ENCODE data around the gene PAF1.

PAF1 gene

DNA sequence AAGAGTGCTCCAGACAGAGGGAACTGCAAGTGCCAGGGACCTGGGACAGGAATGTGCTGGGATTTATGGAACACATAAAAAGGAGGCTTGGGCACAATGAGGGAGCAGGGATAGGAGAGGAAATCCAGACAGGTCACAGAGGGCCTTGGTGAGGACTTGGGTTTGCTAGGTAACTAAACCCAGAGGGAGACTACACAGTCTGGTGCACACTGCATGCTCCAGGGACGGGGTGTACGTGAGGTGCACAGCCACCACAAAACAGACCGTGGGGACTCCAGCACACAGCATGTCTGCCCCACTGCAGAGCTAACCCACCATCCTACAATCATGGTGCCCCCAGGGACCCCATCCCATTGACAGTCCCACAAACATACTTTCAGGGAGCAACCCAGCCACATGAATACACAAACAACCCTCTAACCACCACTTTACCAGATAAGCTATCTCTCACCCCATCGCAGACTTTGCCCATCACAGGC is 10.2 kb upstream of the PAF1 start:
- DNase-seq (ENCODE audit: low spot score): no peak
- in situ Hi-C loops (cut with MboI; ENCODE audit: low pct_unique_long_range_greater_than_20kb, low sequenced_read_pairs, unreplicated experiment): no loop called here
- TF ChIP-seq, protein P1, sequence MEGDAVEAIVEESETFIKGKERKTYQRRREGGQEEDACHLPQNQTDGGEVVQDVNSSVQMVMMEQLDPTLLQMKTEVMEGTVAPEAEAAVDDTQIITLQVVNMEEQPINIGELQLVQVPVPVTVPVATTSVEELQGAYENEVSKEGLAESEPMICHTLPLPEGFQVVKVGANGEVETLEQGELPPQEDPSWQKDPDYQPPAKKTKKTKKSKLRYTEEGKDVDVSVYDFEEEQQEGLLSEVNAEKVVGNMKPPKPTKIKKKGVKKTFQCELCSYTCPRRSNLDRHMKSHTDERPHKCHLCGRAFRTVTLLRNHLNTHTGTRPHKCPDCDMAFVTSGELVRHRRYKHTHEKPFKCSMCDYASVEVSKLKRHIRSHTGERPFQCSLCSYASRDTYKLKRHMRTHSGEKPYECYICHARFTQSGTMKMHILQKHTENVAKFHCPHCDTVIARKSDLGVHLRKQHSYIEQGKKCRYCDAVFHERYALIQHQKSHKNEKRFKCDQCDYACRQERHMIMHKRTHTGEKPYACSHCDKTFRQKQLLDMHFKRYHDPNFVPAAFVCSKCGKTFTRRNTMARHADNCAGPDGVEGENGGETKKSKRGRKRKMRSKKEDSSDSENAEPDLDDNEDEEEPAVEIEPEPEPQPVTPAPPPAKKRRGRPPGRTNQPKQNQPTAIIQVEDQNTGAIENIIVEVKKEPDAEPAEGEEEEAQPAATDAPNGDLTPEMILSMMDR (IDR thresholded peaks at IDR 0.05; ENCODE audit: extremely low read depth, insufficient read depth, missing control alignments): no peak

DNA sequence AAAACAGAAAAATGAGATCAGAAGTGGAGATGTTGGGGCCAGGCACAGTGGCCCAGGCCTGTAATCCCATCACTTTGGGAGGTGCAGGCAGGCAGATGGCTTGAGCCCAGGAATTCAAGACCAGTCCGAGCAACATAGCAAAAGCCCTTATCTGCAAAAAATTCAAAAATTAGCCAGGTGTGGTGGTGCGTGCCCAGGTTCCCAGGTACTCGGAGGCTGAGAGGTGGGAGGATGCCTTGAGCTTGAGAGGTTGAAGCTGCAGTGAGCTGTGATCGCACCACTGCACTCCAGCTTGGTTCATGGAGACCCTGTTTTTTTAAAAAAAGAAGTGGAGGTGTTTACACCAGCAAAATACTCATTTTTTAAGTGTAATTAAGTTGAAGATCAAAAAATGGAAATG is 9.2 kb upstream of the PAF1 start:
- in situ Hi-C loops (cut with MboI; ENCODE audit: low pct_unique_long_range_greater_than_20kb, low sequenced_read_pairs, unreplicated experiment): no loop called here
- TF ChIP-seq, protein P1 (IDR thresholded peaks at IDR 0.05; ENCODE audit: extremely low read depth, insufficient read depth, missing control alignments): no peak
- no peak for DNase-seq (ENCODE audit: low spot score)

DNA sequence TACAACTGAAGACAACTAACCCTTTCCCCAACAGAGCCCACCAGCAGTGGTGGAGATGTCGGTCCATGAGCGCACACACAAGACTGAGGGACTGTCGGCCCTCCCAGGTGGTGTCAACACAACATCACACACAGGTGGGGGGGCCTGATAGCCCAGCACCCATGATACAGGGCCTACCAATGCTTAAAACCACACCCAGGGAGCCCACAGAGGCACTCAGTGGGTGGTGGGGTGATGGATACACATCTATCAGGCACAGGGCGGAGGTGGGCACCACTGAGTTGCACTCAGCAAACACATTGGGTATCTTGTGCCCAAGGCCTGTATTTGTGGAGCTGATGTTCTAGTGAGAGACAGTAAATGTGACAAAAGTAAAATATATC is 8.8 kb upstream of the PAF1 start:
- in situ Hi-C loops (cut with MboI; ENCODE audit: low pct_unique_long_range_greater_than_20kb, low sequenced_read_pairs, unreplicated experiment): no loop called here
- no peak for DNase-seq (ENCODE audit: low spot score)
- TF ChIP-seq, protein P1 (IDR thresholded peaks at IDR 0.05; ENCODE audit: extremely low read depth, insufficient read depth, missing control alignments): no peak

DNA sequence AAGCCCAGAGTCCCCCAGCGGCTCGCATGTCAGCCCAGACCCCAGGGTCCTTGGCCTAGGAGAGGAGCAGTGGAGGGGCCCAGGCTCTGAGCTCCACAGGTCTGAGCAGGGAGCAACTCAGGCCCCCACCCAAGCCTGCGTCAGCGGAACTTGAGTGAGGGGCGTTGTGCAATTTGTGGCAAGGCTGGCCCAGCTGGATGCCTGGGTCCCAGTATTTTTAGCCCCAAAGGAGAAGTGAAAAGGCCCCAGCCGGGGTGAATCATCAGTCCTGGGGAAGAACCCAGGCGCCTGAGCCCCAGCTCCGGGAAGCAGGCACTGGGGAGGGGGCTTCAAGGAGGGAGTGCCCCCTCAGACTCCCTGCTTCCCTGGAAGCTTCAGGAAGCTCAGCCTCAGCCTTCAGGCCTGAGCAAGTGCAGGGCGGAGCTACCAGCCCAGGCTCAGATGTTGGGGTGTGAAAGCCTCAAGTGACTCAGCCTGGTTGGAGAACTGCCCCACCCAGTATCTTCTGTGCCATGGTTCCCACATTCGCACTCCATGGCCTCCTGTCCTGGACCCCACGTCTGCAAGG is 7.5 kb upstream of the PAF1 start:
- in situ Hi-C loops (cut with MboI; ENCODE audit: low pct_unique_long_range_greater_than_20kb, low sequenced_read_pairs, unreplicated experiment): no loop called here
- DNase-seq (ENCODE audit: low spot score): no peak
- TF ChIP-seq, protein P1 (IDR thresholded peaks at IDR 0.05; ENCODE audit: extremely low read depth, insufficient read depth, missing control alignments): no peak

DNA sequence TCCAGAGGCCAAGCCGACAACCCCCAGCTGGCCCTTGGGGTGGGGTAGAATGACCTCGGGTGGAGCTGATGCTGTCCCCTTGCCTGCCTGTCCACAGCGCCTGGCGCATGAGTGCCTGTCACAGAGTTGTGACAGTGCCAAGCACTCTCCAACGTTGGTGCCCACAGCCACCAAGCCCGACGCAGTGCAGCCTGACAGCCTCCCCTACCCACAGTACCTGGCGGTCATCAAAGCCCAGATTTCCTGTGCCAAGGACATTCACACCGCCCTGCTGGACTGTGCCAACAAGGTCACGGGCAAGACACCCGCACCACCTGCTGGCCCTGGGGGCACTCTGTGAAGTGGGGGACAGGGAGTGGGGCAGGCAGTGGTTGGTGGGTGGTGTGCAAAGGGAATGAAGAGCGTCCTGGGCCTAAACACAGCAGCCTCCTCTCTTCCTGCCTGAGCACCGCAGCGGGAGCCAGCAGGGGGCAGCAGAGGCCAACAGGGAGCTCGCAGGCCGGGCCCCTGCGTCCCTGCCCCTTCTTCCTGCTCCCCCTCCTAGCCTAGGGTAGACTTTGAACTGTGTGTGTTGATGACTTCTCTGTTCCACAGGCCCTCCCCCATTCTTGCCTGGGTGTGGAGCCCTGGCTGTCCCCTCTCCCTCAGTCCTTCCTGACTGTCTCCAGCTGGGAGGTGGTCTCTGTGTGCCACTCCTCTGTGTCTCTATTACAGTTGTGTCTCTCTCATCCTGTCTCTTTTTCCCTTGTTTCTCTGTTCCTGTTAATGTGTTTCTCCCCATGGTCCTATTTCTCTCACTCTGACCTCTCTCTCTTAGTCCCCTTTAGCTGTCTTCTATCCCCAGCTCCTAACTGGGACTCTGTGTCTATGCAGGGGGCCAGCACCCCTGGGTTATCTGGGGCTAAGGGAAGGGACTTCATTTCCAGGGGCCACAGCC is 6.7 kb upstream of the PAF1 start:
- TF ChIP-seq, protein P1 (IDR thresholded peaks at IDR 0.05; ENCODE audit: extremely low read depth, insufficient read depth, missing control alignments): peak; percentile 98
- peak; percentile 87 for DNase-seq (ENCODE audit: low spot score)
- in situ Hi-C loops (cut with MboI; ENCODE audit: low pct_unique_long_range_greater_than_20kb, low sequenced_read_pairs, unreplicated experiment): no loop called here

DNA sequence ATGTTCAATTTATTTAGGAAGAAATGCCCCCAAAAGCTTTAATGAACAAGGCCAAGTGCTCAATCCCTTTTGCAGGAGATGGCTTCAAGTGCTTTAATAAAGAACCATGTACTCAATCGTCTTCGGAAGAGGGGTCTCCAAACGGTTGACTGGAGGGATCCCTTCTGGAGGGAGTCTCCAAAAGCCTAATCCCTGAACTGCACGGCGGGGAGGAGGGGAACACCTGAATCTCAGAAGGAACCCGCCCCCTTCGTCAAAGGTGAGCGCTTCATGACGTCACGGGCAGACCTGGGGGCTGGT is 505 bp downstream of the PAF1 start:
- no peak for DNase-seq (ENCODE audit: low spot score)
- TF ChIP-seq, protein P1 (IDR thresholded peaks at IDR 0.05; ENCODE audit: extremely low read depth, insufficient read depth, missing control alignments): no peak
- in situ Hi-C loops (cut with MboI; ENCODE audit: low pct_unique_long_range_greater_than_20kb, low sequenced_read_pairs, unreplicated experiment): no loop called here

All from GM13977 (cell line).